ENCODE results near the gene MIPOL1.
"Not testable (repeated sequence)": the region's sequence is repeated elsewhere in the genome, so short reads cannot be mapped to it uniquely, and the experiment has no call there.

MIPOL1 gene

GRCh38 chr14:37232907-37233481 lies 35.3 kb downstream of the MIPOL1 start:
- DNase-seq (ENCODE audit: low spot score) = no peak

GRCh38 chr14:37234222-37234621 lies 36.5 kb downstream of the MIPOL1 start:
- DNase-seq (ENCODE audit: low spot score) = no peak

GRCh38 chr14:37236044-37236443 lies 38.3 kb downstream of the MIPOL1 start:
- not testable (repeated sequence) for DNase-seq (ENCODE audit: low spot score)

GRCh38 chr14:37237094-37237493 lies 39.4 kb downstream of the MIPOL1 start:
- no peak for DNase-seq (ENCODE audit: low spot score)

GRCh38 chr14:37237735-37238200 lies 40.0 kb downstream of the MIPOL1 start:
- DNase-seq (ENCODE audit: low spot score) = no peak

GRCh38 chr14:37241198-37241597 lies 43.5 kb downstream of the MIPOL1 start:
- DNase-seq (ENCODE audit: low spot score) = no peak

- no peak for DNase-seq (ENCODE audit: low spot score)
Measured at GRCh38 chr14:37246427-37246829, 48.7 kb downstream of the MIPOL1 start.

GRCh38 chr14:37247791-37248461 lies 50.2 kb downstream of the MIPOL1 start:
- DNase-seq (ENCODE audit: low spot score) = no peak

GRCh38 chr14:37251775-37252174 lies 54.0 kb downstream of the MIPOL1 start:
- DNase-seq (ENCODE audit: low spot score) = no peak

- no peak for DNase-seq (ENCODE audit: low spot score)
Measured at GRCh38 chr14:37252434-37252833, 54.7 kb downstream of the MIPOL1 start.

GRCh38 chr14:37253905-37254304 lies 56.2 kb downstream of the MIPOL1 start:
- no peak for DNase-seq (ENCODE audit: low spot score)

- DNase-seq (ENCODE audit: low spot score) = no peak
Measured at GRCh38 chr14:37254411-37254947, 56.7 kb downstream of the MIPOL1 start.

GRCh38 chr14:37257501-37258070 lies 59.8 kb downstream of the MIPOL1 start:
- DNase-seq (ENCODE audit: low spot score) = no peak

- DNase-seq (ENCODE audit: low spot score) = no peak
Measured at GRCh38 chr14:37262649-37263048, 64.9 kb downstream of the MIPOL1 start.

- DNase-seq (ENCODE audit: low spot score) = no peak
Measured at GRCh38 chr14:37263656-37264236, 66.0 kb downstream of the MIPOL1 start.

GRCh38 chr14:37268788-37269187 lies 71.1 kb downstream of the MIPOL1 start:
- DNase-seq (ENCODE audit: low spot score) = no peak

GRCh38 chr14:37270629-37271028 lies 72.9 kb downstream of the MIPOL1 start:
- no peak for DNase-seq (ENCODE audit: low spot score)

GRCh38 chr14:37272569-37272968 lies 74.8 kb downstream of the MIPOL1 start:
- no peak for DNase-seq (ENCODE audit: low spot score)

- no peak for DNase-seq (ENCODE audit: low spot score)
Measured at GRCh38 chr14:37274652-37275051, 76.9 kb downstream of the MIPOL1 start.

GRCh38 chr14:37275963-37276362 lies 78.2 kb downstream of the MIPOL1 start:
- no peak for DNase-seq (ENCODE audit: low spot score)

GRCh38 chr14:37278636-37279538 lies 81.2 kb downstream of the MIPOL1 start:
- DNase-seq (ENCODE audit: low spot score) = no peak

- DNase-seq (ENCODE audit: low spot score) = no peak
Measured at GRCh38 chr14:37279818-37280217, 82.1 kb downstream of the MIPOL1 start.

Measured in CD4-positive, alpha-beta T cell treated with Interleukin-15 for 4 hours (primary cell).